Breast epithelium (tissue), 4 donors: ENCODE measurements around the gene PRPF40A. TPM values are rescaled to one million over a fixed set of nuclear protein-coding genes. Genes with fewer than 3 reads are reported as not detected.

Experiments used
- DNase-seq, 2 donors: peaks; one replicate each; pipeline ENCODE4 v3.0.0-alpha.2; 2019; ENCODE audit warnings: low spot score in 2 of 2
- H3K27ac ChIP-seq, 2 donors: fragments of 200-600 bp; sonication (generic) in 1 of 2; one replicate each; pipeline ENCODE4 v1.5.1; 2016 to 2019; ENCODE audit warnings: mild to moderate bottlenecking in 1 of 2
- H3K27me3 ChIP-seq, 2 donors: fragments of 200-600 bp; sonication (generic) in 1 of 2; one replicate each; pipeline versions ENCODE4 v1.5.1 to v1.6.0; 2017 to 2019; ENCODE audit warnings: control low read depth in 1 of 2, mild to moderate bottlenecking in 1 of 2
- H3K36me3 ChIP-seq: fragments of 200-600 bp; one replicate; pipeline ENCODE4 v1.5.1; 2019
- H3K4me1 ChIP-seq, 2 donors: fragments of 200-600 bp; sonication (generic); one replicate each; pipeline ENCODE4 v1.5.1; 2016 to 2019; ENCODE audit warnings: control low read depth in 1 of 2
- H3K4me3 ChIP-seq, 3 donors: fragments of 200-600 bp; sonication (generic); 1 replicate in 2 of 3; 2 replicates in 1 of 3; pipeline ENCODE4 v1.5.1; 2016 to 2019; ENCODE audit warnings: mild to moderate bottlenecking in 3 of 3, moderate library complexity in 2 of 3
- H3K9me3 ChIP-seq, 2 donors: fragments of 200-600 bp; sonication (generic) in 1 of 2; one replicate each; pipeline ENCODE4 v1.5.1; 2016 to 2019; ENCODE audit warnings: control low read depth in 1 of 2
- POLR2A ChIP-seq: fragments of 450-650 bp; IDR thresholded peaks from one replicate; pipeline ENCODE4 v1.6.1; 2016; ENCODE audit warnings: antibody characterized with exemption, mild to moderate bottlenecking, moderate library complexity
- POLR2AphosphoS5 ChIP-seq, 3 donors: sonication (generic); formaldehyde crosslinking; IDR thresholded peaks; one replicate each; pipeline ENCODE4 v1.6.1; 2017; ENCODE audit warnings: antibody characterized with exemption in 3 of 3
- intact Hi-C: fragments of 100-400 bp; cut with DNase I; formaldehyde crosslinking; loops from one replicate; pipeline ENCODE4 v1.15.1; 2023; ENCODE audit warnings: low total_unique reads
- total RNA-seq, 3 donors: library from RNA; depleted of rRNA; stranded (reverse); fragments of >200 nt; gene quantifications; one replicate each; pipeline ENCODE4 v1.1.0, GENCODE V29; 2016
- TF ChIP-seq, protein P1 (sequence below), 3 donors: fragments of 450-650 bp; IDR thresholded peaks; one replicate each; pipeline ENCODE4 v1.5.1; 2016 to 2017; ENCODE audit warnings: antibody characterized with exemption in 3 of 3, mild to moderate bottlenecking in 3 of 3, moderate library complexity in 3 of 3

Gene PRPF40A
- total RNA-seq, 3 donors from 2014 or later = 81.8 to 131 (median 107) TPM

DNA sequence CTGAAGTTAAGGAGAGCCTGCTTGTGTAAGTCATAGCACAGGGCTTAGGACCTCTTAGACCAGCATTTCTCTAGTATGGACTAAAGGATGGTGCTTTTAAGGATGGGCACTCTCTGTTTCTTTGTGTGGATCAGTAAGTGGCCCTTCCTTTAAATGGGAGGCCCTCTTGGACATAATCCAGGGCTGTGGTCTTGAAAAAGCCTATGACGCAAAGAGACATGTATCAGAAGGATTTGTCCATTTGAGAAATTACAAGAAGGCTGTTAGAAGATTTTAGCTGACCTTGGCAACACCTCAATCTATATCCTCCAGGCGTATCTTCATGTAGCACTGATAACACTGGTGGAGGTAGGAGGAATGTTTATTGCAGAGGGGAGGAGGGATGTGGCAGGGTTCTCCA, 79.2 kb downstream of the PRPF40A start:
- intact Hi-C loops = no loop called here
- DNase-seq = no peak
- H3K4me1 ChIP-seq = no peaks in the 10 kb centered on the region
- TF ChIP-seq POLR2AphosphoS5 (IDR thresholded peaks at IDR 0.05) (no peak), POLR2A (no peak)
- TF ChIP-seq, protein P1, sequence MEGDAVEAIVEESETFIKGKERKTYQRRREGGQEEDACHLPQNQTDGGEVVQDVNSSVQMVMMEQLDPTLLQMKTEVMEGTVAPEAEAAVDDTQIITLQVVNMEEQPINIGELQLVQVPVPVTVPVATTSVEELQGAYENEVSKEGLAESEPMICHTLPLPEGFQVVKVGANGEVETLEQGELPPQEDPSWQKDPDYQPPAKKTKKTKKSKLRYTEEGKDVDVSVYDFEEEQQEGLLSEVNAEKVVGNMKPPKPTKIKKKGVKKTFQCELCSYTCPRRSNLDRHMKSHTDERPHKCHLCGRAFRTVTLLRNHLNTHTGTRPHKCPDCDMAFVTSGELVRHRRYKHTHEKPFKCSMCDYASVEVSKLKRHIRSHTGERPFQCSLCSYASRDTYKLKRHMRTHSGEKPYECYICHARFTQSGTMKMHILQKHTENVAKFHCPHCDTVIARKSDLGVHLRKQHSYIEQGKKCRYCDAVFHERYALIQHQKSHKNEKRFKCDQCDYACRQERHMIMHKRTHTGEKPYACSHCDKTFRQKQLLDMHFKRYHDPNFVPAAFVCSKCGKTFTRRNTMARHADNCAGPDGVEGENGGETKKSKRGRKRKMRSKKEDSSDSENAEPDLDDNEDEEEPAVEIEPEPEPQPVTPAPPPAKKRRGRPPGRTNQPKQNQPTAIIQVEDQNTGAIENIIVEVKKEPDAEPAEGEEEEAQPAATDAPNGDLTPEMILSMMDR (IDR thresholded peaks at IDR 0.05) = no peak
- H3K27ac ChIP-seq = no peak overlapping the region
- no peaks in the 10 kb centered on the region for H3K27me3 ChIP-seq
- no peak overlapping the region for H3K4me3 ChIP-seq
- no peaks in the 10 kb centered on the region for H3K9me3 ChIP-seq
- H3K36me3 ChIP-seq = peaks cover 5% of the 10 kb centered on the region

DNA sequence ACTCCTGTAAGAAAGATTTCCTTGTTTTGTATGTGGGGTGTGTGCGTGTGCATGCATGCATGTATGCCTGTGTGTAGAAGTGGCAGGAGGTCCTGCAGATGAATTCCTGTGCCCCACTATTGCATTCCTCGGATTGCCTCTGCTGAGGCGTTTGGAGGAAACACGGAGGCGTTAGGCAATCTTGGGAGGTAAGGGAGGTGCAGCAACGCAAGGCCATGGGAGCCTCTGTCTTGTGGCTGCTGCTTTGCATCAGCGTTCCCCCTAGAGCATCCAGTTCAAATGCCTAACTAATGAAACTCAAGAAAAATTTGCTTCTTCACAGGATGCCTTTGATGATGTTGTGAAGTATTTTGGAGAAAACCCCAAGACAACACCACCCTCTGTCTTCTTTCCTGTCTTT, 80.0 kb downstream of the PRPF40A start:
- Histone ChIP-seq H3K4me1 (no peaks in the 10 kb centered on the region), H3K27me3 (no peaks in the 10 kb centered on the region), H3K9me3 (no peaks in the 10 kb centered on the region), H3K4me3 (no peak overlapping the region), H3K27ac (no peak overlapping the region), H3K36me3 (peaks cover 5% of the 10 kb centered on the region)
- TF ChIP-seq POLR2AphosphoS5 (IDR thresholded peaks at IDR 0.05) (no peak), POLR2A (no peak)
- TF ChIP-seq, protein P1 (IDR thresholded peaks at IDR 0.05) = no peak
- no peak for DNase-seq
- intact Hi-C loops = no loop called here

DNA sequence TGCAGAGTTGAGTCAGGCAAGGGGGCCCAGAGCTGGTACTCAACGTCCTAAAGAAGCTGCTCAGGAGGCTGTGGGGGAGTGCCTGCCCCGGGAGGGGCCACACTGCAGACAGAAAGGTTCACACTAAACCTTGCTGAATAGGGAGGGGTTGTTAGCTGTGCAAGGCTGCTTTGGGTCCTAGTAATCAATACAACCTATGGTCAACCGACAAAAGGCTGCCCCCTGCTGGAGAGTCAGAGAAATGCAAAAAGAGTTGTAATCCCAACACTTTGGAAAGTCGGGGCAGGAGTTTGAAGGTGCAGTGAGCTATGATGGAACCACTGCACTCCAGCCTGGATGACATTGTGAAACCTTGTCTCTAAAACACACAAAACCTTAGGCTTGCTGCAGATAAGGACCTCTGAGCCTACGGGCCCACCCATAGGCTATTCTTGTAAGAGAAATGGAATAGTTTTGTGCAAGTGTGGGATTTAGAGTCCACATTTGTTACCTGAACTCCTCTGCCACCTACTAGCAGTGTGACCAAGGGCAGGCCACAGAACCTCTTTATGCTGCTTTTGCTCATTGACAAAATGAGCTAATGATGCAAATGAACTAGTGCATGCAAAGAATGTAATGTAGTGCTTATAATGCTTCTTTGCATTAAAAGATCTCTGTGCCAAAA, 81.5 kb downstream of the PRPF40A start:
- Histone ChIP-seq H3K27ac (no peak overlapping the region), H3K4me3 (no peak overlapping the region), H3K36me3 (peaks cover 5% of the 10 kb centered on the region), H3K4me1 (no peaks in the 10 kb centered on the region), H3K27me3 (no peaks in the 10 kb centered on the region), H3K9me3 (no peaks in the 10 kb centered on the region)
- peak in 1 of 2 donors; percentile 59 for DNase-seq
- intact Hi-C loops = no loop called here
- TF ChIP-seq, protein P1 (IDR thresholded peaks at IDR 0.05) = peak; percentile 71 to 76 (median 74)
- no peak for TF ChIP-seq POLR2A

DNA sequence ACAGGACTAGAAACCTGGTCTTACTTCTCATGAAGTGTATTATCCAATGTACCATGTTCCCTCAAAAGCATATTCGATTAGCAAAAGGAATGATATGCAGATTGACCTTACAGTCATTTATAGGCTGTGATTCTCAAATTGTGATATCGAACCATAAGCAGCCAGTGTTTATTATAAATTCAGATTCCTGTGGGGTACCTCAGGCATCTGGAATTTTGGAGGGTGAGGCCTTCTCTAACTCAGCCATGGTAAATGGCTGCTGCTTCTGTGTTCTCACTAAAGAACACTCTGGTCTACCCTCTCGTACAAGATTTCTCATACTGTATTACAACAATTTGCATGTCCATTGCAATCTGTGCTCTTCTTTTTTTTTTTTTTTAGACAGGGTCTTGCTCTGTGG, 84.5 kb downstream of the PRPF40A start:
- TF ChIP-seq POLR2A = no peak
- TF ChIP-seq, protein P1 (IDR thresholded peaks at IDR 0.05) = no peak
- no peak for TF ChIP-seq POLR2AphosphoS5 (IDR thresholded peaks at IDR 0.05)
- no peak overlapping the region for H3K27ac ChIP-seq
- no peaks in the 10 kb centered on the region for H3K9me3 ChIP-seq
- H3K4me1 ChIP-seq = no peaks in the 10 kb centered on the region
- no peak overlapping the region for H3K4me3 ChIP-seq
- no peaks in the 10 kb centered on the region for H3K27me3 ChIP-seq
- DNase-seq = no peak
- H3K36me3 ChIP-seq = no peaks in the 10 kb centered on the region
- intact Hi-C loops = loop anchor here (2.0 kb wide), 1 partner anchor 58 kb away; no protein-coding TSS in a partner anchor

DNA sequence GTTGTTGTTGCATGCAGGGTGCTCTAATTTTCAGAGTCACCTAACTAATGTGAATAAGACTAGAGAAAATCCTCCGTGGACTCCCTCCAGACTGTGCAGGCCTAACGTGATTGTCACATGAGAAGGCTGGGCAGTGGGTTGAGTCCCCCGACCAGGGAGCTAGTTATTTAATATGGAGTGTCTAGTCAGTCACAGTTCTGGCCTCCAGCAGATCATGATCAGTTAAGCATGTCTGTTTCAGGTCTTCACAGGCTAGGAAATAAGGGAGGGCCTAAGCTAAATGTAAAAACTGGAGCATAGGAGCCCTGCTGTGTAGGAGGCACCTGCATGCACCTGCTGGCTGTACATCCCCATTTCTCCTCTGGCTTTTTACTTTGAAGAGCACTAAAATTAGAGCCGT, 86.8 kb downstream of the PRPF40A start:
- no peaks in the 10 kb centered on the region for H3K27me3 ChIP-seq
- DNase-seq = no peak
- no peaks in the 10 kb centered on the region for H3K9me3 ChIP-seq
- H3K4me3 ChIP-seq = no peak overlapping the region
- TF ChIP-seq POLR2AphosphoS5 (IDR thresholded peaks at IDR 0.05) = no peak
- H3K36me3 ChIP-seq = no peaks in the 10 kb centered on the region
- H3K27ac ChIP-seq = no peak overlapping the region
- intact Hi-C loops = no loop called here
- no peaks in the 10 kb centered on the region for H3K4me1 ChIP-seq
